OCI-LY1 (cell line): ENCODE results near the gene MYO1G.

Experiments used
- CTCF ChIP-seq: fragments of 200-600 bp; sonication (generic), shearing (Covaris generic); IDR thresholded peaks from 2 replicates; pipeline ENCODE4 v1.5.1; 2017; ENCODE audit warnings: mild to moderate bottlenecking, antibody characterized with exemption, low read length, moderate library complexity, mixed read lengths
- EZH2 ChIP-seq: fragments of 200-600 bp; sonication (generic), shearing (Covaris generic); IDR thresholded peaks from 2 replicates; pipeline ENCODE4 v1.8.0; 2017; ENCODE audit warnings: borderline replicate concordance, mixed run types, mild to moderate bottlenecking, antibody characterized with exemption, low read length, moderate library complexity, mixed read lengths

GRCh38 chr7:44999245-45000092 lies 20.7 kb upstream of the MYO1G start:
- TF ChIP-seq CTCF (no peak), EZH2 (no peak)
